HG03575 (cell line): ENCODE measurements around the gene CDON.
"Not testable (repeated sequence)": the region's sequence is repeated elsewhere in the genome, so short reads cannot be mapped to it uniquely, and the experiment has no call there.

Source experiments
- ATAC-seq: cut with Tn5 transposase; IDR thresholded peaks from one replicate; pipeline ENCODE4 v1.9.1; 2021; ENCODE audit not compliant: unreplicated experiment, insufficient number of reproducible peaks, low FRiP score; ENCODE audit errors: extremely low read depth

The CDON gene

GRCh38 chr11:126011265-126011664 is 51.4 kb downstream of the CDON start:
- ATAC-seq: no peak

DNA sequence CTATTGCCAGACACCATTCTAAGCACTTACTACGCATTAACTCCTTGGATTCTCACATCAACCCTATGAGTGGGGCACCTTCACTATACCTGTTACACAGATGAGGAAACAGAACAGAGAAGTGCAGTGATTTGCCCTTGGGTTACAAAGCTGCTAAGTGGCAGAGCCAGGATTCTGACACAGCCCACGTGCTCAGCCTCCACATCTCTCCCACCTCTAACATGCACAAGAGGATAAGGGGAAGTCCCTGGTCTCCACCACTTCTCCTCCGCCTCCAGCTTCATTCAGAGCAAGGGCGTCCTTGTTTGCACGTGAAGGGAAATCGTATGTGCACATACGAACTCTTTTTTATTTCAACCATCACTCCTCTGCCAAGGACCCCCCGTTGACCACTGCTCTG is 53.7 kb downstream of the CDON start:
- ATAC-seq: no peak

DNA sequence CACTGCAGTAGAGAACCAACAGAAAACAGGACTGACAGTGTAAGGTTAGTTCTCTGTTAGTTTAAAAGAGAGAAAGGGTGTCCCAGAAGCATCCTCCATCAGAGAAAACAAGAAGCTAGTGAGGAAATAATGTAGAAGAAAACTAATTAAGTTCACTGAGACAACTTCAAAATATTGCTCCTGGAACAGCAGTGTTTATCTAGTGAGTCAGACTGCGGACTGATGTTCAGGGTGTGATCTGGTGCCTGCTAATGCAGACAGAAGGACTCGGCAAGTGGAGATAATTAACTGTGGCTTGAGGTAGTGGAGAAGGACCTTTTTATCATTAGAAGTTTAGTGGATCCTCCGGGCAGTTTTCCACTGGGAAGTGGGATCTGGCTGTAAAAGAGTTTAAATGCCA is 55.4 kb downstream of the CDON start:
- ATAC-seq: no peak

DNA sequence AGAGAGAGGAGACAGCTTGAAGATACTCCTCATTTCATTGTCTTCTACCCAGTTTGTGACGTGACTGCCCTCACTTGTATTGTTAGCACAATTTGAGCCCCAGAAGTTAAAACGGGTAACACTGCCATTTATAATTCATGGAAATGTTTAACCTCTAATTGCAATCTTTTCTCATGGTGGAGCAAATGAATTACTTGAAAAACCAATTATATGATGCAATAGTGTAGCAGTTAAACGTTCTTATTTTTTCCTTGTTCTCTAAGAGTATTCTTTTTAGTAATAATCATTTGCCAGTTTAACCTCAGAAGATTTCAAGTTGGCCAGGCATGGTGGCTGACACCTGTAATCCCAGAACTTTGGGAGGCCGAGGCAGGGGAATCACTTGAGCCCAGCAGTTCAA is 56.6 kb downstream of the CDON start:
- ATAC-seq: no peak

DNA sequence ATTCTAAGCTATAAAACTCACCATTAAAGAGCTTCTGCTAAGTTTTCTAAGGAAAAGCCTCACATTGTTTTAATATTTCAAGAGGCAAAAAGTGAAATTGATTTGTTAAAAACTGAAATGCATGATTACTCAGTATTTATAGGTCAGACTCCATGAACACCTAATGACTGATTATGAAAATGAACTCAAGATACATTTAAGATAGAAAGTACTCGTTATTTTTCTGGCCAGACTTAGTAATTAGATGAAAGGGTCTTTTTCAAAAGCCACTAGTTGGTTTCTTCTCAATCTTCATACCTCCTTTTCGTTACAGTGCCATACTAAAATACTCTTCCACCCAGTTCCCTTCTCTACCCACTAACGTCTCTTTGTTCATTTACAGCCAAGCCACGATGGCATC is 60.5 kb downstream of the CDON start:
- ATAC-seq: no peak

GRCh38 chr11:125999234-125999880 is 63.3 kb downstream of the CDON start:
- no peak for ATAC-seq

DNA sequence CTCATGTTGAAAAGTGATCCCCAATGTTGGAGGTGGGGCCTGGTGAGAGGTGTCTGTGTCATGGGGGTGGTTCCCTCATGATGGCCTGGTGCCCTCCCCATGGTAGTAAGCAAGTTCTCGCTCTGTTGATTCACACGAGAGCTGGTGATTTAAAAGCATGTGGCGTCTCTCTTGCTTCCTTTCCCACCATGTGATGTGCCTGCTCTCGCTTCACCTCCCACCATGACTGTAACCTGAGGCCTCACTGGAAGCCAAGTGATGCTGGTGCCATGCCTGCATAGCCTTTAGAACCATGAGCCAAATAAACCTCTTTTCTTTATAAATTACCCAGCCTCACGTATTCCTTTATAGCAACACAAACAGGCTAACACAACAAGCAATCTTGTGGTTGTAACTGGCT is 64.4 kb downstream of the CDON start:
- no peak for ATAC-seq

GRCh38 chr11:125995313-125995712 is 67.4 kb downstream of the CDON start:
- no peak for ATAC-seq

- no peak for ATAC-seq
Observed at GRCh38 chr11:125994509-125994908, 68.2 kb downstream of the CDON start.

DNA sequence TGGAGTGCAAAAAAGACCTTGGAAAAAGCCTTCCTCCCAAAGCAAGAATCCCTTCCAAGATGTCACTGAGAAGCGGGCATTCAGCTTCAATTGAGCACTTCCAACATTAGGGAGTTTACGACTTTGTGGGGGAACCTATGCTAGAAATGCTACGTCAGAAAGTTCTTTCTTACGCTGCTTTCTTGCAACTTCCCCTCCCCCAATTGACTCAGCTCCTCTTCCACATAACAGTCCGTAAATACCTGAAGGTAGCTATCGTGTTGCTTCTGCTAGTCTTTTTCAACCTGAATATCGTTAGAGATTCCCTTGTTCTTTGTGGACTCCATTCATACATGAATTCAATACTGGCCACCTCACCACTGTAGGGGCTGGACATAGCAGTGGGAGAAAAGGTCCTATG is 69.8 kb downstream of the CDON start:
- ATAC-seq: no peak

DNA sequence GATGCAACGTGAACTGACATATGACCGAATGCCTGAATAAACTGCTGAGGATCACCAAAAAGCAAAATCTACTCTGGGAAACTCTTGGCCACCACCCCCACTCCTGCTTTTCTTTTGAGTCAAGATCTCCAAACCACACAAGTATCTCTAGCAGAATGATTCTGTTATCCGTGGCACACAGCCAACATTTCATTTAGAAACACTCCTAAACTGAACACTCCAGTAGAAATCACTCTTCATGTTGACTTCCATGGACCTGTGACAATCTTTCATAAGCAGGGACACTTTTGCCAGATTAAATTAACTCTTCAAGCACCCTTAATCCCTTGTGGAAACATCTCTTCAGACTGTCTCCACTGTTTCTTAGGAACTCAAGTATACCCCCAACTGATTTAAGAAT is 72.4 kb downstream of the CDON start:
- ATAC-seq: no peak

GRCh38 chr11:125987066-125987641 is 75.5 kb downstream of the CDON start:
- no peak for ATAC-seq

DNA sequence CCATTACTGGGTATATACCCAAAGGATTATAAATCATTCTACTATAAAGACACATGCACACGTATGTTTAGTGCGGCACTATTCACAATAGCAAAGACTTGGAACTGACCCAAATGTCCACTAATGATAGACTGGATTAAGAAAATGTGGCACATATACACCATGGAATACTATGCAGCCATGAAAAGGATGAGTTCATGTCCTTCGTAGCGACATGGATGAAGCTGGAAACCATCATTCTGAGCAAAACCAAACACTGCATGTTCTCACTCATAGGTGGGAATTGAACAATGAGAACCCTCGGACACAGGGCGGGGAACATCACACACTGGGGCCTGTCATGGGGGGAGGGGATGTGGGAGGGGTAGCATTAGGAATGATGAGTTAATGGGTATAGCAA is 76.7 kb downstream of the CDON start:
- ATAC-seq: not testable (repeated sequence)

DNA sequence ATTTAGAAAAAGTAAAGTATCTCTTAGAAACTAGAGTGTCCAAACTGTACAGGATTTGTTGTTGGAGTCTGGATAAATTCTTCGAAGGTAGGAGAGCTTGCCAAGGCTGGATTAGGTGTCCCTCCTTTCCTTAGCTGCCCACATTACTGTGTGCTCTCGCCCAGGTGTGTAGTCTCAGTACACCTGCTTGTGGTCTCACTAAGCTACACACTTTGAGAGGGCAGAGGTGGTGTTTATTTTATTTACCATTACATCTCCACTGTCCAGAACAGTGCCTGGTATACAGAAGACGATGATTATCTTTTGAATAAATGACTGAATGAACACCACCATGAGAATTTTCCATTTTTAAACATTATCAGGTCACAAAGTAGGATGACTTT is 80.3 kb downstream of the CDON start:
- ATAC-seq: no peak

- ATAC-seq: no peak
Observed at GRCh38 chr11:125980436-125980835, 82.2 kb downstream of the CDON start.

GRCh38 chr11:125979511-125979910 is 83.2 kb downstream of the CDON start:
- no peak for ATAC-seq

GRCh38 chr11:125978778-125979407 is 83.8 kb downstream of the CDON start:
- no peak for ATAC-seq

- ATAC-seq: no peak
Observed at GRCh38 chr11:125978181-125978716, 84.4 kb downstream of the CDON start.

GRCh38 chr11:125977333-125977732 is 85.3 kb downstream of the CDON start:
- ATAC-seq: no peak

- no peak for ATAC-seq
Observed at GRCh38 chr11:125976156-125976555, 86.5 kb downstream of the CDON start.
